ENCODE data around the gene SLC7A5. TPM values are rescaled to one million over a fixed set of nuclear protein-coding genes. Genes with fewer than 3 reads are reported as not detected.
A peak's percentile ranks its signal among the peaks of the same experiment; 100 is the strongest.

SLC7A5 gene
- total and polyA plus RNA-seq, 2 of the 13 experiments (the other 11 are each of a cell fraction or from before 2014, with no cell fraction given): 79.6 to 155 TPM

DNA sequence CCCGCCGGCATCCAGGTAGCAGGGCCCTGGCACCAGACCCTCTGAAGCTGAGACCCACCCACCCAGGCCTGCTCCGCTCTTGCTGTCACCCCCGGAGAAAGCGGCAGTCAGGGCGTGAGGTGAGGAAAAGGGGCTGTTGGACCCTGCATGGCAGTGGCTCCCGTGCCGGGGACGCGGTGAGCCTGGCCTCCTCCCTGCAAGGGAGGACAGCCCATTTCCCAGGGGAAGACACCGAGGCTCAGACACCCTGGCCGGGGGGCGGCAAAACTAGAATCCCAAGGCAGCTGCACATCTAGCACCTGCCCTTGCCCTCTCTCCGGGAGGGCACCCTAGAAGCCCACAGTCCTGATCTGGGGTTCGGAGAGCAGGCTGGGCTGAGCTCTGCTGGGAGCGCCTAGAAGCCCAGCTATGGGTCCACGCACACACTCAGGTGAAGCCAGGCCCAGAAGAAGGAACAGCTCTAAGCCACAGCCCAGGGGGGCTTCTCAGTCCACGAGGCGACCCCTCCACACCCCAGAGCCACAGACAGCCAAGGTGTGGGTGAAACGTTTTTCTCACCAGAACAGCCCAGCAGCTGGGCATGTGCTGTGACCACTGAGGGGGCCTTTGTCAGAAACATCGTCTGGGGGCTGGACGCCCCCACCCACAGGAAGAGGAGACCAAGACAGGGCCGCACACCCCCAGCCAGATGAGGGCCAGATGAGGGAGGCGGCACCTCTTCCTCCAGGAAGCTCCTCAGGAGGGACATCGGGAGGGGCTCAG lies 22.4 kb downstream of the SLC7A5 start (continued):
- TF ChIP-seq, protein P1, sequence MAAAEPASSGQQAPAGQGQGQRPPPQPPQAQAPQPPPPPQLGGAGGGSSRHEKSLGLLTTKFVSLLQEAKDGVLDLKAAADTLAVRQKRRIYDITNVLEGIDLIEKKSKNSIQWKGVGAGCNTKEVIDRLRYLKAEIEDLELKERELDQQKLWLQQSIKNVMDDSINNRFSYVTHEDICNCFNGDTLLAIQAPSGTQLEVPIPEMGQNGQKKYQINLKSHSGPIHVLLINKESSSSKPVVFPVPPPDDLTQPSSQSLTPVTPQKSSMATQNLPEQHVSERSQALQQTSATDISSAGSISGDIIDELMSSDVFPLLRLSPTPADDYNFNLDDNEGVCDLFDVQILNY (CRISPR knock-in tag; conservative IDR thresholded peaks at IDR 0.05): no peak
- TF ChIP-seq ZNF253 (CRISPR knock-in tag; IDR thresholded peaks at IDR 0.05; ENCODE audit: borderline replicate concordance) (0 out of 2 replicates have a peak, but pooled peaks have one; percentile 60), ZFP82 (CRISPR knock-in tag; IDR thresholded peaks at IDR 0.05; ENCODE audit: borderline replicate concordance) (no peak), GATAD1 (CRISPR knock-in tag; IDR thresholded peaks at IDR 0.05) (0 out of 2 replicates have a peak, but pooled peaks have one; percentile 20), ZNF83 (CRISPR knock-in tag; IDR thresholded peaks at IDR 0.05; ENCODE audit: borderline replicate concordance) (no peak), PCBP1 (IDR thresholded peaks at IDR 0.05; ENCODE audit: borderline replicate concordance, low read depth, low read length) (0 out of 2 replicates have a peak, but pooled peaks have one; percentile 25), ZNF121 (CRISPR knock-in tag; IDR thresholded peaks at IDR 0.05) (no peak), ZNF24 (IDR thresholded peaks at IDR 0.05) (no peak), FOXM1 (CRISPR knock-in tag; IDR thresholded peaks at IDR 0.05) (no peak), ERF (CRISPR knock-in tag; IDR thresholded peaks at IDR 0.05) (no peak), ZBTB7A (CRISPR knock-in tag; IDR thresholded peaks at IDR 0.05) (no peak)
- TF ChIP-seq, protein P2, sequence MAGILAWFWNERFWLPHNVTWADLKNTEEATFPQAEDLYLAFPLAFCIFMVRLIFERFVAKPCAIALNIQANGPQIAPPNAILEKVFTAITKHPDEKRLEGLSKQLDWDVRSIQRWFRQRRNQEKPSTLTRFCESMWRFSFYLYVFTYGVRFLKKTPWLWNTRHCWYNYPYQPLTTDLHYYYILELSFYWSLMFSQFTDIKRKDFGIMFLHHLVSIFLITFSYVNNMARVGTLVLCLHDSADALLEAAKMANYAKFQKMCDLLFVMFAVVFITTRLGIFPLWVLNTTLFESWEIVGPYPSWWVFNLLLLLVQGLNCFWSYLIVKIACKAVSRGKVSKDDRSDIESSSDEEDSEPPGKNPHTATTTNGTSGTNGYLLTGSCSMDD (CRISPR knock-in tag; IDR thresholded peaks at IDR 0.05): 0 out of 2 replicates have a peak, but pooled peaks have one; percentile 56
- TF ChIP-seq, protein P3, sequence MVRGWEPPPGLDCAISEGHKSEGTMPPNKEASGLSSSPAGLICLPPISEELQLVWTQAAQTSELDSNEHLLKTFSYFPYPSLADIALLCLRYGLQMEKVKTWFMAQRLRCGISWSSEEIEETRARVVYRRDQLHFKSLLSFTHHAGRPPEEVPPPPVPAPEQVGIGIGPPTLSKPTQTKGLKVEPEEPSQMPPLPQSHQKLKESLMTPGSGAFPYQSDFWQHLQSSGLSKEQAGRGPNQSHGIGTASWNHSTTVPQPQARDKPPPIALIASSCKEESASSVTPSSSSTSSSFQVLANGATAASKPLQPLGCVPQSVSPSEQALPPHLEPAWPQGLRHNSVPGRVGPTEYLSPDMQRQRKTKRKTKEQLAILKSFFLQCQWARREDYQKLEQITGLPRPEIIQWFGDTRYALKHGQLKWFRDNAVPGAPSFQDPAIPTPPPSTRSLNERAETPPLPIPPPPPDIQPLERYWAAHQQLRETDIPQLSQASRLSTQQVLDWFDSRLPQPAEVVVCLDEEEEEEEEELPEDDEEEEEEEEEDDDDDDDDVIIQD (CRISPR knock-in tag; IDR thresholded peaks at IDR 0.05; ENCODE audit: low read depth): no peak
- TF ChIP-seq, protein P4, sequence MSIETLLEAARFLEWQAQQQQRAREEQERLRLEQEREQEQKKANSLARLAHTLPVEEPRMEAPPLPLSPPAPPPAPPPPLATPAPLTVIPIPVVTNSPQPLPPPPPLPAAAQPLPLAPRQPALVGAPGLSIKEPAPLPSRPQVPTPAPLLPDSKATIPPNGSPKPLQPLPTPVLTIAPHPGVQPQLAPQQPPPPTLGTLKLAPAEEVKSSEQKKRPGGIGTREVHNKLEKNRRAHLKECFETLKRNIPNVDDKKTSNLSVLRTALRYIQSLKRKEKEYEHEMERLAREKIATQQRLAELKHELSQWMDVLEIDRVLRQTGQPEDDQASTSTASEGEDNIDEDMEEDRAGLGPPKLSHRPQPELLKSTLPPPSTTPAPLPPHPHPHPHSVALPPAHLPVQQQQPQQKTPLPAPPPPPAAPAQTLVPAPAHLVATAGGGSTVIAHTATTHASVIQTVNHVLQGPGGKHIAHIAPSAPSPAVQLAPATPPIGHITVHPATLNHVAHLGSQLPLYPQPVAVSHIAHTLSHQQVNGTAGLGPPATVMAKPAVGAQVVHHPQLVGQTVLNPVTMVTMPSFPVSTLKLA (IDR thresholded peaks at IDR 0.05): no peak
